Neuronal stem cell (in vitro differentiated cells): ENCODE data around the gene PGAP6.

ENCODE experiments used
- DNase-seq: peaks from one replicate; pipeline ENCODE4 v3.0.0-alpha.2; 2013; ENCODE audit warnings: low spot score
- H2AFZ ChIP-seq: one replicate; pipeline ENCODE4 v1.6.1; 2013; ENCODE audit warnings: mild to moderate bottlenecking, low read length, inconsistent platforms
- H2AK5ac ChIP-seq: 2 replicates; pipeline ENCODE4 v1.6.1; 2013; ENCODE audit warnings: low read depth, mild to moderate bottlenecking, inconsistent platforms, low read length, moderate library complexity, mixed read lengths
- H2BK120ac ChIP-seq: 2 replicates; pipeline ENCODE4 v1.6.1; 2013; ENCODE audit warnings: low read depth, mild to moderate bottlenecking, inconsistent platforms, low read length, moderate library complexity, mixed read lengths
- H2BK12ac ChIP-seq: one replicate; pipeline ENCODE4 v1.6.1; 2013; ENCODE audit warnings: low read length, inconsistent platforms
- H2BK15ac ChIP-seq: 2 replicates; pipeline ENCODE4 v1.6.1; 2013; ENCODE audit warnings: mild to moderate bottlenecking, low read length, inconsistent platforms, mixed read lengths
- H2BK5ac ChIP-seq: one replicate; pipeline ENCODE4 v1.6.1; 2013; ENCODE audit warnings: inconsistent platforms, mild to moderate bottlenecking, low read length, moderate library complexity
- H3K14ac ChIP-seq: one replicate; pipeline ENCODE4 v1.6.1; 2013; ENCODE audit warnings: low read length, inconsistent platforms
- H3K18ac ChIP-seq: 2 replicates; pipeline ENCODE4 v1.6.1; 2013; ENCODE audit warnings: low read length, inconsistent platforms
- H3K23ac ChIP-seq: 2 replicates; pipeline ENCODE4 v1.6.1; 2013; ENCODE audit warnings: low read depth, mild to moderate bottlenecking, mixed read lengths, low read length, inconsistent platforms; ENCODE audit not compliant: poor library complexity
- H3K27ac ChIP-seq: replicated peaks from 3 replicates; pipeline ENCODE4 v1.5.1; 2013; ENCODE audit warnings: low read length, inconsistent platforms
- H3K27me3 ChIP-seq, 3 experiments: 2 replicates each; pipeline ENCODE4 v1.6.1; 2013; ENCODE audit warnings: low read length in 3 of 3, mild to moderate bottlenecking in 2 of 3, inconsistent platforms in 1 of 3, low read depth in 1 of 3, mixed read lengths in 1 of 3, moderate library complexity in 1 of 3; ENCODE audit not compliant: control insufficient read depth in 3 of 3, insufficient read depth in 3 of 3
- H3K36me3 ChIP-seq, 2 donors: replicated peaks in 1 of 2; 2 replicates each; pipeline ENCODE4 v1.6.1; 2013; ENCODE audit warnings: low read length in 2 of 2; ENCODE audit not compliant: control insufficient read depth in 2 of 2, insufficient read depth in 2 of 2
- H3K4ac ChIP-seq: 2 replicates; pipeline ENCODE4 v1.6.1; 2013; ENCODE audit warnings: inconsistent platforms, mild to moderate bottlenecking, low read length, moderate library complexity
- H3K4me1 ChIP-seq, 2 donors: 1 replicate in 1 of 2; 2 replicates in 1 of 2; pipeline ENCODE4 v1.6.1; 2013; ENCODE audit warnings: low read length in 2 of 2, low read depth in 1 of 2; ENCODE audit not compliant: control insufficient read depth in 2 of 2, insufficient read depth in 1 of 2
- H3K4me2 ChIP-seq: one replicate; pipeline ENCODE4 v1.6.1; 2013; ENCODE audit warnings: mild to moderate bottlenecking, low read length, inconsistent platforms; ENCODE audit not compliant: insufficient read depth, poor library complexity, severe bottlenecking
- H3K4me3 ChIP-seq, 2 donors: 2 replicates each; pipeline ENCODE4 v1.5.1; 2013; ENCODE audit warnings: low read length in 2 of 2, mild to moderate bottlenecking in 2 of 2, inconsistent platforms in 1 of 2, moderate library complexity in 1 of 2
- H3K79me1 ChIP-seq: one replicate; pipeline ENCODE4 v1.6.1; 2013; ENCODE audit warnings: low read depth, mild to moderate bottlenecking, inconsistent platforms, low read length, moderate library complexity
- H3K9ac ChIP-seq: one replicate; pipeline ENCODE4 v1.6.1; 2013; ENCODE audit warnings: mild to moderate bottlenecking, low read depth, low read length, inconsistent platforms; ENCODE audit not compliant: poor library complexity
- H3K9me3 ChIP-seq, 2 donors: replicated peaks in 1 of 2; 2 replicates each; pipeline versions ENCODE3 to v1.6.1; 2013; ENCODE audit warnings: low read length in 2 of 2, mild to moderate bottlenecking in 2 of 2, inconsistent platforms in 1 of 2, low read depth in 1 of 2, mixed read lengths in 1 of 2, moderate library complexity in 1 of 2; ENCODE audit not compliant: control insufficient read depth in 2 of 2, insufficient read depth in 1 of 2
- H4K8ac ChIP-seq: one replicate; pipeline ENCODE4 v1.6.1; 2013; ENCODE audit warnings: low read depth, mild to moderate bottlenecking, inconsistent platforms, low read length, moderate library complexity
- H4K91ac ChIP-seq: one replicate; pipeline ENCODE4 v1.6.1; 2013; ENCODE audit warnings: low read length, low read depth, mild to moderate bottlenecking, inconsistent platforms; ENCODE audit not compliant: poor library complexity
- WGBS, 2 donors: extraction: QIAGEN DNeasy Blood & Tissue Kit; methylation state at CpG; one replicate each; pipeline ENCODE4 v1.1.7; 2013; ENCODE audit warnings: missing lambda C conversion rate in 2 of 2, mixed read lengths in 1 of 2; ENCODE audit not compliant: insufficient read length in 2 of 2, insufficient replicate concordance in 1 of 2; ENCODE audit errors: extremely low coverage in 2 of 2; 5-methylcytosine and 5-hydroxymethylcytosine counted together

Gene PGAP6

DNA sequence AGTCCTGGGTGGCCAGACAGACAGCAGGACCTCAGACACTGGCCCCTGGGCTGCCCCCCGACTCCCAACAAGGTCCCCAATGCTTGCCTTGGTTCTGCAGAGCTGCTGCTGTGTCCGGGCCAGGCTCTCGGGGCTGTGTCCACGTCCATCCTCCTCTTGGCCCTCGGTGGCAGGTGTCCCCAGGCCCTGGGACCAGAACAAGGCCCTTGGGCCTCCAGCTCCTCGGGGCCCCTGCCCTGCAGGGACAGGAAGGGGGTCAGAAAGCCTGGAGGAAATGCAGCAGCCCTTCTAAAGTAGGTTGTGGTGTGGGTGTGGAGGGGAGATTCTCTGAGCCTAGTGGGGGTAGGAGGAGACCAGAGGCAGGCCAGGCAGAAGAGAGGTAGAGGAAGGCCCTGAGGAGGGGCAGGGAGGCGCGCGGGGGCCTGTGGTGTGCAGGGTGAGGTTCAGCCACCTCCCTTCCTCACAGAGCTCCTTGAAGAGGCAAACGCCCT is 26.8 kb downstream of the PGAP6 start:
- H2AK5ac ChIP-seq = peak overlapping the region; percentile 3
- H3K23ac ChIP-seq = no peak overlapping the region
- WGBS, 2 donors = no CpG with 5 or more reads among the region's 10 CpGs
- H3K4ac ChIP-seq = no peak overlapping the region
- no peaks in the 10 kb centered on the region for H3K9me3 ChIP-seq
- no peak overlapping the region for H4K91ac ChIP-seq
- H3K18ac ChIP-seq = no peak overlapping the region
- H3K27ac ChIP-seq = no peak overlapping the region
- H3K4me2 ChIP-seq = no peak overlapping the region
- no peak overlapping the region for H2BK120ac ChIP-seq
- peak overlapping the region; percentile 30 for H2BK12ac ChIP-seq
- H3K4me1 ChIP-seq = peaks cover 0 to 5% of the 10 kb centered on the region in 2 donors
- no peak overlapping the region for H4K8ac ChIP-seq
- H2BK15ac ChIP-seq = peak overlapping the region; percentile 5
- peaks cover 7% of the 10 kb centered on the region for H3K79me1 ChIP-seq
- H3K27me3 ChIP-seq = peaks cover 0 to 12% (median 0%) of the 10 kb centered on the region in 3 experiments
- DNase-seq = no peak
- no peak overlapping the region for H3K4me3 ChIP-seq
- H3K14ac ChIP-seq = no peak overlapping the region
- peak overlapping the region; percentile 40 for H2AFZ ChIP-seq
- H2BK5ac ChIP-seq = no peak overlapping the region
- peaks cover 0 to 9% of the 10 kb centered on the region in 2 donors for H3K36me3 ChIP-seq
- peak overlapping the region; percentile 50 for H3K9ac ChIP-seq

DNA sequence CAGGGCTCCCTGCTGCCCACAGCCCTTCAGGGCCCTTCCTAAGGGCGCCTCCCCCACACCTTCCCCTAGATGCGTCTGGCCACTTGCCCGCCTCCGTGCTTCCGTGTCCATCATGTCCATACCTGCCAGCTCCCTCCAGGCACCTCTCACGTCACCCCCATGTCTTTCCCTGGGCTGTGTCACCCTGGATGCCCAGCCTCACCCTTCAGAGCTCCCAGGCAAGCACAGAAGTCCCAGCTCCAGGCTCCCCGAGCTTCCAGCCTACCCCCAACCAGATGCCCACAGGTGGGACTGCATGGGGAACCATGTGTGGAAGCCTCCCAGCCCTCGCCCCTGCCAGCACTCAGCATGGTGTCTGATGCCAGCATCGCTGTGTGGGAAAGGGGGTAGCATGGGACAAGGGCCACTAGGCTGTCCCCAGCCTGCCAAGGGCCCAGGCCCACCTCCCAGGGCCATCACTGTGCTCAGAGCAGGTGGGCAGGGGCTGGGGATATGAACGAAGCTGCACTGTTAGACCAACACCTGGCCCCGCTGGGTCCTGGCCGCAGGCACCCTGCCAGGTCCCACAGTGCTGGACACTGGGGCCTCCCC is 27.4 kb downstream of the PGAP6 start:
- H2AFZ ChIP-seq = no peak overlapping the region
- no peak overlapping the region for H3K4ac ChIP-seq
- no peak overlapping the region for H4K91ac ChIP-seq
- no peak overlapping the region for H3K27ac ChIP-seq
- no peak overlapping the region for H3K18ac ChIP-seq
- H3K23ac ChIP-seq = no peak overlapping the region
- H2AK5ac ChIP-seq = peak overlapping the region; percentile 23
- H3K4me1 ChIP-seq = peaks cover 0 to 5% of the 10 kb centered on the region in 2 donors
- H3K9me3 ChIP-seq = no peaks in the 10 kb centered on the region
- H3K4me2 ChIP-seq = no peak overlapping the region
- no peak overlapping the region for H3K14ac ChIP-seq
- no peak overlapping the region for H2BK5ac ChIP-seq
- H2BK15ac ChIP-seq = peak overlapping the region; percentile 5
- H3K4me3 ChIP-seq = no peak overlapping the region
- peak overlapping the region; percentile 50 for H2BK12ac ChIP-seq
- H3K9ac ChIP-seq = peak overlapping the region; percentile 50
- no CpG with 5 or more reads among the region's 12 CpGs for WGBS, 2 donors
- no peak overlapping the region for H2BK120ac ChIP-seq
- peaks cover 7% of the 10 kb centered on the region for H3K79me1 ChIP-seq
- H3K27me3 ChIP-seq = peaks cover 0 to 12% (median 0%) of the 10 kb centered on the region in 3 experiments
- DNase-seq = no peak
- no peak overlapping the region for H4K8ac ChIP-seq
- H3K36me3 ChIP-seq = peaks cover 0 to 9% of the 10 kb centered on the region in 2 donors

DNA sequence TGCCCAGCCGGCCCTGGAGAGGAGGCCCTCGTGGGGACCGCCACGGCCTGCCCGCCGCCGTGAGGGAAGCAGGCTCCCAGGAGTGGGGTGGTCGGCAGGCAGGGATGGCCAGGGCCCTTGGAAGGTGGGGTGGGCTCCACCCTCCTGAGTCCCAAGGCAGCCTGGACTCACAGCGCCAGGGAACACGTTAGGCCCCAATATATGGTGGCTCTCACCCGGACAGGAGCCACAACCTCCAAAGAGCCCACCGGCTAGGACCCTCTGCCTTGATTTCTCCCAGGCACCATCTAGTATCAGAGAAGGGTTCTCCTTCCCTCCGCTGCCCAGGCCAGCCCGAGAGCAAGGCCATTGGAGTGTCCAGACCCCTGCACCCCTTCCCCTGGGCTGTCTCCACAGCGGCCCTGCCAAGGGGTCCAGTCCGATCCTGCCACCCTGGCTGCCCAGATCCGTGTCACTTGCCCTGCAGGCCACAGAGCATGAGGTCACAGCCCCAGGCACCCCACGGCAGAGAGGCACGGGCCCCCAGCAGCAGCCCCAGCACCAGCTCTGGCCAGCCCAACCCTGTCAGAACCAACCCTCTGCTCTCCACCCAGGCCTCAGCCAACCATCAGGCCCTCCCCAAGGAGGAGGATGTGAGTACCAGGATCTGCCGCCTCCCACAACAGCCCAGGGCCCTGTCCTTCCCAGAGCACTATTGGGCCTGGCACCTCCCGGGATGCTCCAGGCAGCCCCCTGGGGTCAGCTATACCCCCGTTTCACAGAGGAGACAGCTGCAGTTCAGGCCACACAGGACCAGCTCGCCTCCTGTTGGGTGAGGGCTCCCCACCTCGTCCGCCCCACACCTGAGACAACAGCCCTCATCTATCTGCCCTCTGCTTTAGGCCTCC is 28.1 kb downstream of the PGAP6 start:
- Histone ChIP-seq H3K79me1 (peaks cover 7% of the 10 kb centered on the region), H4K91ac (peak overlapping the region; percentile 68), H3K4me3 (peak overlapping the region; percentile 44 to 78), H2AK5ac (peak overlapping the region; percentile 23), H3K14ac (no peak overlapping the region), H3K23ac (peak overlapping the region; percentile 34), H4K8ac (no peak overlapping the region), H2BK12ac (peak overlapping the region; percentile 50), H2AFZ (peak overlapping the region; percentile 92), H3K4ac (no peak overlapping the region), H2BK15ac (no peak overlapping the region), H2BK5ac (no peak overlapping the region), H3K9ac (peak overlapping the region; percentile 89), H3K36me3 (peaks cover 0 to 9% of the 10 kb centered on the region in 2 donors), H3K18ac (peak overlapping the region; percentile 93), H3K4me2 (peak overlapping the region; percentile 88), H3K27ac (no peak overlapping the region), H3K9me3 (no peaks in the 10 kb centered on the region), H3K4me1 (peaks cover 0 to 5% of the 10 kb centered on the region in 2 donors), H2BK120ac (no peak overlapping the region), H3K27me3 (peaks cover 0 to 12% (median 0%) of the 10 kb centered on the region in 3 experiments)
- DNase-seq = no peak
- WGBS, 2 donors = no CpG with 5 or more reads among the region's 25 CpGs
